Hematopoietic multipotent progenitor cell treated with erythropoietin and hydrocortisone succinate and interleukin-3 and kit ligand, for 17 days (in vitro differentiated cells): Measurements from ENCODE around the gene SLC35B2.

Experiments used
- DNase-seq: peaks from one replicate; pipeline ENCODE4 v3.0.0-alpha.2; 2015; ENCODE audit warnings: low spot score

SLC35B2 gene

GRCh38 chr6:44257025-44257752, at the start of gene SLC35B2:
Gene SLC35B2, minus strand, starts transcription at chr6:44257528. Its CDS starts 118 bp downstream, at chr6:44257410.
- peak; percentile 82 for DNase-seq

DNA sequence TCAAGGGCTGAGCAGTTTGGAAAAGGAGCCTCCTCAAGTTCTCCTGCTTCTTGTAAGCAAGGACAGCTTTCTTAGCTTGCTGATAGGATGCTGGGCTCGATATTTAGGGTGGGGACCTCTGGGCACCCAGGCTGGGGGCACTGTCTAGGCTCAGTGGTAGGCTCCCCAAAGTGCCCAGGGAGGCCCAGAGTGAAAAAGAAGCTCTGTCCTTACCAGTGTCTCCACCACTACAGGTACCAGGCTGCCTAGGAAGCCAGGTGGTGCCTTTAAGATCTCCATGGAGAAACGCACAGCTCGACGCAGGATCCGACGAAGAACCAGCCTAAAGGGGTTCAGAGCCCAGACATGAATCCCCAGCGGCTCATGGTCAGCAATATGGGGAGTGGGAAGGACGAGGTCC, 49.4 kb upstream of the SLC35B2 start:
- DNase-seq: no peak

- DNase-seq: no peak
Observed at GRCh38 chr6:44305200-44305725, 47.9 kb upstream of the SLC35B2 start.

DNA sequence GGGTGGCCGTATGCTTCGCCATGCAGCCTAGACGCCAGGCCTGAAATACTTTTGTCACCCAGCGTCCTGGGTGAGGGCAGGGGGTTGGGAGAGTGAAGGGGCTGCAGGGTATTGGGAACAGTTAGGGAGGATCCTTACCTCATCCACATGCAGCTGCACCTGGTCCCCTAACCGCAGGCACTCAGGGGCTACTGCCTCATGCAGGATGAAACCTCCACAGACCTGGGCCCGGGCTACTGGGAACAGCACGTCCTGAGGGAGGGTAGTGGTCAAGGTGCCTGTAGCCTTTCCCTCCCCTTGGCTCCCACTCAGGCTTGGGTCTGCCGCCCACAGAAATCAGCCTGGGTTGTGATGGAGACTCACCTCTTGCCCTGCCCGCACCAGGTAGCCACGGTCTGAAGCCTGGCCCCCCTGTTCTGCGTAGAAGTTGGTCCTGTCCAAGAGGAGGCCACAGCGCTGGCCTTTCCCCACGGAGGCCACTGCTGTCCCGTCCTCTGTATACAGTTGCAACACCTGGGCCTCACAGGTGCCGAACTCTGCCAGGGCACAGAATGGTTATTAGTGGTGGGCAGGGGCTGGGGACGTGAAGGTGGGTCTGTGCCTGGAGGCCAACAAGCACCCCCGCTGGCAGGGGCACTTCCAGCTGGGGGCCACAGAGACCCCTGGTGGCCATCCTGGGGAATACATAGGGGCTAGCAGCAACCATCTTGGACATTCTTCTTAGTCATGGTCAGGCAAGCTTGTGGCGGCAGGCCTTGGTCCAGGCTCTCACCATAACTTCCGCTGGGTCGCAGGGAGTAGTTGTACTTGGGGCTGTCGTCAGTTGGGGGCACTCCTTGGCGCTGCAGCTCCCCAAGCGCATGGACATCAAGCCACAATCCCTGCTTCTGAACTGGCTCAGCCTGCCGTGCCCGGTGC, 47.2 kb upstream of the SLC35B2 start:
- peak; percentile 60 for DNase-seq

- no peak for DNase-seq
Observed at GRCh38 chr6:44303842-44304241, 46.5 kb upstream of the SLC35B2 start.

DNA sequence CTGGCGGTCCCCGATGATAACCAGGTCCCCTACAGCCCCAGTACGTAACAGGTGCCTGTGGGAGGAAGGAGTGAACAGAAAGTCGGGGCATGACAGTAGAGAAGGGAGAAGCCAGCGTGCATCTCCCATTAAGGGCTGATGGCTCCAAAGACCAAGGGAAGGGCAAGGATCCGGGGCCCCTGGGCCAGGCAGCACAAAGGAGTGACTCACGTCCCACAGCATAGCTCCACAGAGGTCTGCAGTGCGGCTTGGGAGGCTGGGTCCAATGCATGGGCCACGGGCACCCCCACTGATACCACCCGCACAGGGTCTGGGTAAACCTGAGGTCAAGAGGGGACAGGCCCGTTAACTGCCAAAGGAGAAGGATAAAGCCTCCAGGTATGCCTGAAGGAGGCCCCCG, 45.5 kb upstream of the SLC35B2 start:
- DNase-seq: no peak

GRCh38 chr6:44301782-44302564, 44.6 kb upstream of the SLC35B2 start:
- no peak for DNase-seq

DNA sequence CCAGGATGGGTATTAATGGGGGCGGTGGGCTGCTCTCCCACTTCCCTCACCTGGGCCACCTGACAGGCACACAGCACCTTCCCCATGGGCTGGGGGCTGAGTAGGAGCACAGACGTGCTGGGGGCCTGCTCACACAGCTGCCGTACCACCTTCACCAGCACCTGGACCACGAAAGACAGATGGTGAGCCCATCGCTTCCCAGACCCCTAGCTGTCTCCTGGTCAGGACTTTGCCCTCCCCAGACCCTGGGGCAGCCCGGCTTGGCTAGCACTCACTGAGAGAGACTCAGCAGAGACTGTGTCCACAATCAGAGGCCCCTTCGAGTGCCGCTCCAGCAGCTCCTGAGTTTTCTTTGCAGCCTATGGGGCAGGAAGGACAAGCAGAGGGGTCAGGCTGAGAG, 43.8 kb upstream of the SLC35B2 start:
- no peak for DNase-seq

DNA sequence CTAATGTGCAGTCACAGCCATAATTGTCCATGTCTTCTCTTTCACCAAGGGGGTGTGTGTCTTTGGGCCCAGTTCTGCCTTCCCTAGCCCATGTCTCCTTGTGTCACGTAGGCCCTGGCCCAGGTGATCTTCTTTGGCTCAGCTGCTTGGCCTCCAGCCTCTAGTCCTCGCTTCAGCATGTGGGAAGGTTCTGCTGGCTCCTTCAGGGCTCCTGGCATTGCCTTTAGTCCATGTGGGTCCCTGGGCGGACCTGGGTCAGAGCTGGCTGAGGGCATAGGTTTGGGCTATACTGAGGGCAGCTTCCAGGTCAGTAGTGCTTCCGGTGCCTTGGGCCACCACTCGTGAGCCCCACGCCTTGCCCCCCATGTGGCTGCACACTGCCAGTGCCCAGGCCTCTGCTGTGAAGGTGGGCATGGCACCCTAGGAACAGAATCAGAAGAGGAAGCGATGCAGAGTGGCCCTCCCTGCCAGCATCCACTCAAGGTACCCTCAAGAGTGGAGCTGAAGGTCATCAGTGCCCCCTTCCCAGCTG, 43.0 kb upstream of the SLC35B2 start:
- no peak for DNase-seq

GRCh38 chr6:44298864-44299263, 41.5 kb upstream of the SLC35B2 start:
- no peak for DNase-seq

- no peak for DNase-seq
Observed at GRCh38 chr6:44298055-44298803, 40.9 kb upstream of the SLC35B2 start.

DNA sequence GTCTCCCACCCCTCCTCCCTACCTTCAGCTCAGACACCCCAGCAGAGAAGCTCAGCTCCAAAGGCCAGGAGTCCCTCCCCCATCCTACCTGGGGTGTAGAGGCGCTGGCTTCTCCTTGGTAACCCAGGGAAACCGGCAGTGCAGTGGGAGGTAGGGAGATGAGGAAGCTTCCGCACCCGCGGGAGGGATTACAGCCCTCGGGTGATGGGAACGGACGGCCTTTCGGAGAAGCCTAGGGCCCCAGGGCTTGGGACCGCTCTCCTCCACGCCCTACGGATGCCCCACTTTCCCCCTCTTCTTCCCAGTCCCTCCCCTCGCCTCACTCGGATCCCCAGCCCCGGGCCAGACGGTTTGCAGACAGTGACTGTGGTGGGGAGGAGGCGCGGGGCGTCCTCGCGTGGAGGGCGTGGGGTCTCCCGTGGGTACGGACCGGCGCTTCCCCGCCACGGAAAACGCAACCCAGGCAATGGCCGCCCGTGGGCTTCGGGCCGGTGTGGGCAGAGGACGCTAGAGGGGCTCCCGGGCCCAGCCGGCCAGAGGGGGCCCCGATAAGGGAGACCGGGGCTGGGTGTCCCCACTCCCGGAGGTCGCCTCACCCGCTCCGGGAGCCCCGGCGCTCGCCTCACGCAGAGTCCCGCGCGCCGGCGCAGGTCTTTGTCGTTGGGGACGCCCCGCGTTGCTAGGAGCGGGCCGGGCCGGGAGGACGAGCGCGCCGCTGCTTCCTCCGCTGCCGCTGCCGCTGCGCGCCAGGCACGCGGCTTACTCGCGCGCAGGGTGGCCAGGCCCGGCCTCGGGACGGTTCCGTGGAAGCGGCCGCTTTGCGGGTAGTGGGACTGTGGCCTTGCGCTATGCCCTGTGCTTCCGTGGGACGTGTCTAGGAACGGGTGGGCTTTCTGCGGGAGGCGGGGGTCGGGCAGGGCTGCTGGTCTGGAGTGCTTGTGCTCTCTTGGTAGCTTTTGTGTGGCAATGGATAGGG, 40.0 kb upstream of the SLC35B2 start:
- DNase-seq: no peak

- no peak for DNase-seq
Observed at GRCh38 chr6:44294832-44295791, 37.8 kb upstream of the SLC35B2 start.

- DNase-seq: no peak
Observed at GRCh38 chr6:44292661-44293365, 35.5 kb upstream of the SLC35B2 start.

DNA sequence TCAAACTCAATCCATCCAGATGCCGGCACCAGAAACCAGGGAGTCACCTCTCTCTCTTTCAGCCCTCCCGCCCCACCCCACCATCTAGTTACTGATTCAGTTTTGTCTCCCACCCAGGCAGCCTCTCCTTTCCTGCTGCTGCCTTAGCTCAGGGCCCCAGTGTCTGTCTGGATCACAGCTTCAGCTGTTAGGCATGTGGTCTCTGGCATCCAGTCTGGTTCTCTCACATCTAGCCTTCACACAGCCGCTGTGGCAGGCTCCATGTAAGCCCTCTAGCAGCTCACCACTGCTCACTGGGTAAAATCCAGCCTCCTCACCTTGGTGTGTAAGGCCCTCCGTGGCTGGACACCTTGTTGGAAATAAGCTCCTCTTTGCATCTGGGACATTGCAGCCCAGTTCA, 34.5 kb upstream of the SLC35B2 start:
- DNase-seq: no peak

DNA sequence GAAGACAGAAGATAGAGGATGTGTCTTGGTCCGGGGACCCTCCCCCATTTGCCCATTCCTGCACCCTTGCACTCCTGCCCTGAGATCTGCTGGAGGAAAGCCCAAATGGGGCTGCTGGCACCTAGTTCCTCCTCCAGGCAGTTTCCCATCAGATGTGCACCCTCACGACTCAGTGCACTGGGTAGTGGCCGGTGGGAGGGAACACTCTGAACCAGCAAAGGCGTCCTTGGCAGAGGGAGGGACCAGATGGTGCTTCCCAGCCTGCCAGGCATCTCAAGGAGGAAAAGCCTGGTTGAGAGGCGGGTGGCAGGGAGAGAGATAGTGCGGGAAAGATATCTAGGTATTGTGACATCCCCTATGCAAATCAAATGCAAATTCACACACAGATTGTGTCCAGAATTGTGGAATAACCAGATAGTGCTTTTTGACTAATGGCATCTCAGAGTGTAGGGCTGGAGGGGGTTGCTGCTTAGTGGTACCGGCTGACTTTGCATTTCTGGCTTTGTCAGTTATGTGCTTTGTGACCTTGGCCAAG, 32.5 kb upstream of the SLC35B2 start:
- no peak for DNase-seq

DNA sequence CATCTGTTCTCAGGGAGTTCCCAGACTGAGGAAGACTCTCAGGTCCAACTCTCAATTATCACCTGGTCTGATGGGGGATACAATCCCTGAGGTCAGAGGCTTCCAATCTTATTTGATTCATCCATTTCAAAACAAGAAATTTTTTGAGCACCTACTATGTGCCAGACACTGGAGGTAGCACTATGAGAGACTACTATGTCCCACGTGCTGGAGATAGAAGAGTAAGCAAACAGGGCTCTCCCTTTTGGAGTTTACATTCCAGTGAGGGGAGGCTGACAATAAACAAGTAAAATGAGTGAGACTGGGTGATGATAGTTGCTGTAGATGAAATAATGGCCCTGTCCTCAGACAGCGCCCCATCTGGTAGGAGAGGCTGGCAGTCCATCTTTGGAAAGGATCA, 29.4 kb upstream of the SLC35B2 start:
- DNase-seq: no peak

DNA sequence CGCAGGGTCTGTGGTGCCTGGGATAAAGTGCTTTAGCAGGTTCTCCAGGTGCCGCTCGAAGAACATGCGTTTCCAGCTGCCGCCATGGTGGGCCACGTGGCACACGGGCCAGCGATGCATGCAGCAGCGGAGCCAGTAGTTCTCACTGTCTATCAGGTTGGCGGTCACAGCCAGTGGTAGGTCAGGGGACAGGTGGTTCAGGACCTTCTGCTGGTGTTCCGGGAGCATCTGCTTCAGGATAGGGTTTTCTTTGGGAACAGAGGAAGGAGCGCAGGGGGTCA, 28.9 kb upstream of the SLC35B2 start:
- no peak for DNase-seq
